CD4-positive, alpha-beta T cell (primary cell): ENCODE data around the gene KDELR1. TPM values are rescaled to one million over a fixed set of nuclear protein-coding genes. Genes with fewer than 3 reads are reported as not detected.

Experiments
- ATAC-seq: fragments of 200-7000 bp; cut with Tn5 transposase; one replicate; pipeline ENCODE4 v1.10.0; 2022; ENCODE audit warnings: mild to moderate bottlenecking; ENCODE audit not compliant: poor library complexity
- CTCF ChIA-PET: fragments of 350-600 bp; sonication (Branson Sonifier 250); formaldehyde crosslinking; loops from one replicate; lab custom pipeline; 2021; ENCODE audit warnings: antibody characterized with exemption, inconsistent platforms; lab: Charles Lee
- POLR2A ChIA-PET: fragments of 350-600 bp; sonication (Branson Sonifier 250); formaldehyde crosslinking; loops from one replicate; lab custom pipeline; 2021; ENCODE audit warnings: antibody characterized with exemption, inconsistent platforms; lab: Charles Lee
- DNase-seq, 14 experiments: peaks; one replicate each; pipeline ENCODE4 v3.0.0-alpha.2; 2013 to 2020; ENCODE audit warnings: mixed read lengths in 2 of 14
- H3K27ac ChIP-seq, 2 donors: one replicate each; pipeline versions ENCODE4 v1.5.1 to v1.7.0; 2013; ENCODE audit warnings: low read length in 2 of 2, low read depth in 1 of 2, mild to moderate bottlenecking in 1 of 2
- H3K27me3 ChIP-seq, 2 experiments: 1 replicate in 1 of 2; 2 replicates in 1 of 2; pipeline versions ENCODE4 v1.6.1 to v1.7.0; 2013; ENCODE audit warnings: low read length in 2 of 2, control low read depth in 1 of 2, mild to moderate bottlenecking in 1 of 2, moderate library complexity in 1 of 2; ENCODE audit not compliant: insufficient read depth in 2 of 2, control insufficient read depth in 1 of 2
- H3K36me3 ChIP-seq: one replicate; pipeline ENCODE4 v1.6.1; 2013; ENCODE audit warnings: low read length, control low read depth; ENCODE audit not compliant: insufficient read depth
- H3K4me1 ChIP-seq: one replicate; pipeline ENCODE4 v1.6.1; 2013; ENCODE audit warnings: low read length, control low read depth; ENCODE audit not compliant: insufficient read depth
- H3K4me3 ChIP-seq: one replicate; pipeline ENCODE4 v1.5.1; 2013; ENCODE audit warnings: mild to moderate bottlenecking, low read length, moderate library complexity
- H3K9me3 ChIP-seq, 2 experiments: 1 replicate in 1 of 2; 2 replicates in 1 of 2; pipeline versions ENCODE4 v1.6.1 to v1.7.0; 2013; ENCODE audit warnings: low read length in 2 of 2, mild to moderate bottlenecking in 2 of 2, control low read depth in 1 of 2, moderate library complexity in 1 of 2; ENCODE audit not compliant: control insufficient read depth in 1 of 2, insufficient read depth in 1 of 2
- H3K27ac Mint-ChIP-seq: one replicate; pipeline ENCODE4 v1.8.0; 2020; ENCODE audit warnings: mixed read lengths
- H3K27me3 Mint-ChIP-seq: one replicate; pipeline ENCODE4 v1.8.0; 2021; ENCODE audit warnings: mixed read lengths
- H3K36me3 Mint-ChIP-seq: one replicate; pipeline ENCODE4 v1.8.0; 2021; ENCODE audit warnings: low read depth, mixed read lengths
- H3K4me1 Mint-ChIP-seq: one replicate; pipeline ENCODE4 v1.8.0; 2021; ENCODE audit warnings: low read depth, mixed read lengths
- H3K4me3 Mint-ChIP-seq: one replicate; pipeline ENCODE4 v1.8.0; 2020; ENCODE audit warnings: mild to moderate bottlenecking, mixed read lengths
- H3K9me3 Mint-ChIP-seq: one replicate; pipeline ENCODE4 v1.8.0; 2020; ENCODE audit warnings: mixed read lengths
- CTCF ChIP-seq: fragments of 200-600 bp; IDR thresholded peaks from one replicate; pipeline ENCODE4 v1.8.0; 2022; ENCODE audit warnings: antibody characterized with exemption, mild to moderate bottlenecking
- intact Hi-C, 2 experiments: fragments of 100-400 bp; cut with DNase I in 1 of 2; cut with micrococcal nuclease in 1 of 2; formaldehyde crosslinking; loops; one replicate each; pipeline versions ENCODE4 v1.15.1 to v1.9.0; 2023 to 2025; cut with DNase I, micrococcal nuclease
- total RNA-seq, 174 experiments: library from RNA in 2 of 174; stranded (reverse) in 2 of 174; gene quantifications; one replicate each; pipeline ENCODE4 v1.2.3 and lab custom pipeline; 2021 to 2026

The KDELR1 gene
- total RNA-seq, 2 experiments from 2014 or later: 32.2 to 39.6 TPM

- Mint-ChIP-seq H3K36me3 (peaks cover 5% of the 10 kb centered on the region), H3K9me3 (no peaks in the 10 kb centered on the region), H3K27ac (peak overlapping the region; percentile 90), H3K27me3 (no peaks in the 10 kb centered on the region), H3K4me1 (peaks cover 17% of the 10 kb centered on the region), H3K4me3 (peak overlapping the region; percentile 90)
- H3K36me3 ChIP-seq: no peaks in the 10 kb centered on the region
- intact Hi-C loops: loop anchor here (1.0 to 10.0 kb wide), 11 partner anchors 29 to 1749 kb away; partner anchors contain the start of genes CYTH2 (in 1 of the 2), GRWD1 (in 1 of the 2), GYS1 (in 1 of the 2) and LIG1 (in 1 of the 2)
- no peak for TF ChIP-seq CTCF
- ATAC-seq: peak; percentile 6
- ChIA-PET CTCF (interaction anchor here (0.6 to 3.0 kb wide), 8 partner anchors 12 to 273 kb away, joined by 3 to 27 read pairs (median 5); partner anchors contain the start of gene KDELR1), POLR2A (interaction anchor here (0.8 to 2.9 kb wide), 22 partner anchors 28 to 1763 kb away, joined by 3 to 74 read pairs (median 6); partner anchors contain the start of genes AP2A1, CALM3, CARD8 and DBP)
- H3K27me3 ChIP-seq: no peaks in the 10 kb centered on the region
- H3K9me3 ChIP-seq: no peaks in the 10 kb centered on the region
- peaks cover 22% of the 10 kb centered on the region for H3K4me1 ChIP-seq
- DNase-seq: peak in 4 of 14 experiments; percentile 10 to 45 (median 19)
- H3K4me3 ChIP-seq: peak overlapping the region; percentile 94
- H3K27ac ChIP-seq: peak overlapping the region; percentile 77 to 87
These were observed 27.9 kb downstream of the KDELR1 start for GRCh38 chr19:48363500-48363809.

GRCh38 chr19:48362716-48363499, 28.4 kb downstream of the KDELR1 start:
- H3K36me3 ChIP-seq: no peaks in the 10 kb centered on the region
- no peaks in the 10 kb centered on the region for H3K27me3 ChIP-seq
- CTCF ChIA-PET: interaction anchor here (0.9 to 3.0 kb wide), 6 partner anchors 12 to 103 kb away, joined by 3 to 27 read pairs (median 7); partner anchors contain the start of gene KDELR1
- H3K4me3 Mint-ChIP-seq: peak overlapping the region; percentile 90
- peak overlapping the region; percentile 90 for H3K27ac Mint-ChIP-seq
- H3K4me1 ChIP-seq: peaks cover 22% of the 10 kb centered on the region
- H3K4me3 ChIP-seq: peak overlapping the region; percentile 94
- H3K27ac ChIP-seq: peak overlapping the region; percentile 77 to 87
- no peaks in the 10 kb centered on the region for H3K9me3 ChIP-seq
- POLR2A ChIA-PET: interaction anchor here (0.6 to 2.9 kb wide), 16 partner anchors 28 to 1762 kb away, joined by 3 to 74 read pairs (median 6); partner anchors contain the start of genes CALM3, CARD8, DBP and EMP3
- H3K9me3 Mint-ChIP-seq: no peaks in the 10 kb centered on the region
- ATAC-seq (peak; percentile 58), DNase-seq (peak; percentile 77 to 95 (median 88))
- no peak for TF ChIP-seq CTCF
- intact Hi-C loops: loop anchor here (1.0 to 10.0 kb wide), 11 partner anchors 28 to 1748 kb away; partner anchors contain the start of genes CYTH2 (in 1 of the 2), GRWD1 (in 1 of the 2), GYS1 (in 1 of the 2) and LIG1 (in 1 of the 2)
- no peaks in the 10 kb centered on the region for H3K27me3 Mint-ChIP-seq
- peaks cover 17% of the 10 kb centered on the region for H3K4me1 Mint-ChIP-seq
- H3K36me3 Mint-ChIP-seq: peaks cover 5% of the 10 kb centered on the region

- peaks cover 5% of the 10 kb centered on the region for H3K36me3 Mint-ChIP-seq
- TF ChIP-seq CTCF: no peak
- intact Hi-C loops: loop anchor here (2.0 to 10.0 kb wide), 9 partner anchors 27 to 1747 kb away; partner anchors contain the start of genes CYTH2 (in 1 of the 2), GRWD1 (in 1 of the 2), GYS1 (in 1 of the 2) and LMTK3 (in 1 of the 2)
- peaks cover 17% of the 10 kb centered on the region for H3K4me1 Mint-ChIP-seq
- CTCF ChIA-PET: interaction anchor here (0.6 to 2.8 kb wide), 2 partner anchors 29 to 89 kb away, joined by 3 to 27 read pairs; partner anchors contain the start of gene KDELR1
- POLR2A ChIA-PET: interaction anchor here (2.5 to 2.9 kb wide), 3 partner anchors 28 to 118 kb away, joined by 9 to 74 read pairs (median 10); partner anchors contain the start of gene CARD8
- H3K27me3 Mint-ChIP-seq: no peaks in the 10 kb centered on the region
- peaks cover 22% of the 10 kb centered on the region for H3K4me1 ChIP-seq
- no peaks in the 10 kb centered on the region for H3K36me3 ChIP-seq
- no peak overlapping the region for H3K4me3 ChIP-seq
- no peaks in the 10 kb centered on the region for H3K9me3 ChIP-seq
- peak overlapping the region; percentile 51 for H3K27ac Mint-ChIP-seq
- ATAC-seq (no peak), DNase-seq (no peak)
- no peaks in the 10 kb centered on the region for H3K27me3 ChIP-seq
- H3K9me3 Mint-ChIP-seq: no peaks in the 10 kb centered on the region
- H3K27ac ChIP-seq: no peak overlapping the region
- peak overlapping the region; percentile 50 for H3K4me3 Mint-ChIP-seq
These were observed 29.4 kb downstream of the KDELR1 start for GRCh38 chr19:48361912-48362311.
